Activated CD4-positive, alpha-beta T cell treated with anti-CD3 and anti-CD28 coated beads, Interleukin-2, amount 50 U/mL, for 16 hours (primary cell): ENCODE measurements around the gene NCKAP5.
A peak's percentile ranks its signal among the peaks of the same experiment; 100 is the strongest.

ENCODE experiments used
- DNase-seq: peaks from one replicate; pipeline ENCODE4 v3.0.0-alpha.2; 2020

The NCKAP5 gene

GRCh38 chr2:133374781-133375180 is 193.5 kb downstream of the NCKAP5 start:
- no peak for DNase-seq

GRCh38 chr2:133371286-133371685 is 197.0 kb downstream of the NCKAP5 start:
- DNase-seq: no peak

DNA sequence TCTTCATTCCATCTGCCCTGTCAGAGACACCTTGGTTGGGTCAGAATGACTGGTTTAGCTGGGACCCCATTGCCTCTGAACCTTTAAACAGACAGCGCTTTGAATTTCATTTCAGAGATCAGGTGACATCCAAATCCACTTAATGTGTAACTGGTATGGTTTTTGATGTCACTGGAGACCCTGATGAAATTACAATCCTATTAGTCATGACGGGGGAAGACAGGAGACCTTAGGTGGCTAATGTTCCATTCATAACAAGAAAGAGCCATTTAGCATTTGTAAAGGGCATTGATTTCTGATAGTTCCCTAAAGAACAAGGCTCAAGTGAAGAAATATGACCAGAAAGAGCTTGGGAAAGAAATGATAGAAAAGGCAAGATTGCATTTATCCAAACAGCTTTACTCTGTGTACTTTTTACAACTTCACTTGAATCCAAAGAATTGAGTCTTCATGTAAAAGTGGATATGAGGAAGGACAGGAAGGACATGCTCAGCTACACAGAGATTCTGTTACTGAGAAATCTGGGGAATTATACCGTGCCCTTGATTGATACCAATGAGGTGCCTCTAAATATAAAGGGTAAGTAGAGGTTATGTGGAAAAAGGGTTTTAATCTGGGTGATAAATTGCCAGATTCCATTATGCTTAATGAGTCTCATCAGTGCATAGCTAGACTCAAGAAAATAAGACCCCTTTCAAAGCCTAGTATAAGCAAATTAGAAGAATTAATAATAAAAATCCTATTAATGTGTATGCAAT is 198.2 kb downstream of the NCKAP5 start:
- no peak for DNase-seq

DNA sequence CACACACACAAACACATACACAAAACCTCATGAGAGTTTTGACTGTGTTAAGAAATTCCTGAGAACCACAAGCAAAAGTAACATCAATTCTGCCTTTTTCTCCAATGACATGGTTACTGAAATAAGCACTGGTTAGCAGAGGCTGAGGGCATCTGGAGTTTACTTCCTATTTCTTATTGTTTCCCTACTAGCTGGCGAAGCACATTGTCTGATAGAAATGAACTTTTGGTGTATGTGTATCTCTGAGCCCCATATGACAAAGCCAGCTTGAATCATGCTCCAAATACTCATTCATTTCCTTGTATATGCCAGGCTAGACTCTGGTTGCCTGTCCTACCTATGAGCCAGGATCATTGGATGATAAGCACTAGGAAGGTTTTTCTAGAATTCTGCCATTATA is 203.1 kb downstream of the NCKAP5 start:
- DNase-seq: no peak

DNA sequence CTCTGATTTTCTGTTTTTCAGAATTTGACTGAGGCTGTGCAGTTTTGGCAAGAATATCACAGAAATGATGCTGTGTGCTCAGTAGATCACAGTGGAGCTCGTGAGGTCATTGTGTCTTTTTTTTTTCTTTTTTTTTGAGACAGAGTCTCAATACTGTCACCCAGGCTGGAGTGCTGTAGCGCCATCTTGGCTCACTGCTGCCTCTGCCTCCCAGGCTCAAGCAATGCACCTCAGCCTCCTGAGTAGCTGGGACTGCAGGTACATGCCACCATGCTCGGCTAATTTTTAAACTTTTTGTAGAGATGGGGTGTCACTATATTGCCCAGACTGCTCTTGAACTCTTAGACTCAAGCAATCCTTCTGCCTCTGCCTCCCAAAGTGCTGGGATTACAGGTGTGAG is 203.6 kb downstream of the NCKAP5 start:
- DNase-seq: no peak

GRCh38 chr2:133363884-133364283 is 204.4 kb downstream of the NCKAP5 start:
- no peak for DNase-seq

GRCh38 chr2:133362061-133362476 is 206.2 kb downstream of the NCKAP5 start:
- no peak for DNase-seq

GRCh38 chr2:133360882-133361281 is 207.4 kb downstream of the NCKAP5 start:
- no peak for DNase-seq

DNA sequence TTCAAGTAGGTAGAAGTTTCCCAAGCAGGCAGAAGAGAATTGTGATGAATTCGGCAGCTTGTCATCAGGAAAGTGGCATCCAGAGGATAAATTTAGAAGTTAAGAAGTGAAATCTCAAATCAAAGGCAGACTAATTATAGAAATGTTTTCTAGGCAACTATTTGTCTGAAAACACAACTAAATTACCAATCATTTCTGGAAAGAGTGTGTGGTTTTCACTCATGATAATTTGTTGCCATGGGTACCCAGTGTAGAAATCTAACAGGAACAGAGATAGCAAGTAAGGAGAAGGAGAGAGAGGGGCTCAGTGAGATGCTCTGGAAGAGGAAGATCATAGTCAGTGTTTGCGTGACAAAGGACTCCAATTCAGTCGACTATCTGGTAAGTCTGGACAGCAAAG is 208.1 kb downstream of the NCKAP5 start:
- peak; percentile 0 for DNase-seq

- no peak for DNase-seq
Observed at GRCh38 chr2:133352719-133353118, 215.5 kb downstream of the NCKAP5 start.

DNA sequence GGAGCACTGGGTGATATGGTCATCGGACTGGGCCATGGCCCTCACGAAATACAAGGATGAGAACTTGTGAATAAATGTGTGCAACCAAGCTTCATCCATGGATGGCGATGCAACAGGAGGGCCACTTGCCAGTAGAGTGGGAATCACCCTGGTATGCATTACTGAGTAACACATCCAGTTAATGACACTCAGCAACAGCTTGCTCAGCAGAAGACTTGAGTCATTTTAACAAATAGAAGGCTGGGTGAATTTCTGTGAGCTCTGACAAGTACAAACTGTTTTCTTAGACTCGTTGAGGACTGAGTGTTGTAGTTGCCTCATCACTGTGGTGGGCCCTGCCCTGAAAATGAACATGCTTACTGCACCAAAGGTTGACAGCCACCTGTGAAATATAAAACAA is 221.6 kb downstream of the NCKAP5 start:
- no peak for DNase-seq

DNA sequence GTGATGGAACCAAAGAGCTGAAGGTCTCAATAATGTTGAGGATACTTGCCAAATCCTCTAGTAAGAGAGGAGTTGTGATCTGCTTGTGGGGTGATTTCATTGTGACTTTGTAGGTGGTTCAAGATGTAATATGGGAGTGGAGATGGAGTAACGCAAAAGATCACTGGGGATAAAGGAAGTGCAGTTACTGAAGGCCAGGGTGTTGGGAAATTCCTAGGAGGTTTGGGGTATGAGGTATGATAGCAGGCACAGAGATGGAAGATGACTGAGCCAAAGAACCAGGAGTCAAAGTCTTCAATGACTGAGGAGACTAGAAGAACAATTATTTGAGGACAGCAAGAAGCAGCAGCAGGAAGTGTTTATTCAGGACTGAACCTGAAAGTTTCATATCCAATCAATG is 222.6 kb downstream of the NCKAP5 start:
- no peak for DNase-seq

GRCh38 chr2:133344849-133345248 is 223.4 kb downstream of the NCKAP5 start:
- no peak for DNase-seq

DNA sequence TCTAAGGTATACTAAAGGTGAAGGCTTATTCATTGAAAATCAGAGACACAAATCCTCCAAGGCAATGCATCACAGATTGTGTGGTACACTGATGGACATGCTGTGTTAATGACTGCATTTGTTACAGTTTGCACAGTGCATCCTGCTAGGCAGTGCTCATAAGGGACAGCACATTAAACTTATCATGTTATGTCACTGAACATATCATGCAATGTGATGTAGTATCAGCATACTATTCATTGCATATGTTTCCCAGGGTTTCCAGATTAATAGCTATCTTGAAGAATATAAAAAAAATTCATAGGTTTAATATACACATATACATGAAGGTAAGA is 225.3 kb downstream of the NCKAP5 start:
- DNase-seq: no peak

DNA sequence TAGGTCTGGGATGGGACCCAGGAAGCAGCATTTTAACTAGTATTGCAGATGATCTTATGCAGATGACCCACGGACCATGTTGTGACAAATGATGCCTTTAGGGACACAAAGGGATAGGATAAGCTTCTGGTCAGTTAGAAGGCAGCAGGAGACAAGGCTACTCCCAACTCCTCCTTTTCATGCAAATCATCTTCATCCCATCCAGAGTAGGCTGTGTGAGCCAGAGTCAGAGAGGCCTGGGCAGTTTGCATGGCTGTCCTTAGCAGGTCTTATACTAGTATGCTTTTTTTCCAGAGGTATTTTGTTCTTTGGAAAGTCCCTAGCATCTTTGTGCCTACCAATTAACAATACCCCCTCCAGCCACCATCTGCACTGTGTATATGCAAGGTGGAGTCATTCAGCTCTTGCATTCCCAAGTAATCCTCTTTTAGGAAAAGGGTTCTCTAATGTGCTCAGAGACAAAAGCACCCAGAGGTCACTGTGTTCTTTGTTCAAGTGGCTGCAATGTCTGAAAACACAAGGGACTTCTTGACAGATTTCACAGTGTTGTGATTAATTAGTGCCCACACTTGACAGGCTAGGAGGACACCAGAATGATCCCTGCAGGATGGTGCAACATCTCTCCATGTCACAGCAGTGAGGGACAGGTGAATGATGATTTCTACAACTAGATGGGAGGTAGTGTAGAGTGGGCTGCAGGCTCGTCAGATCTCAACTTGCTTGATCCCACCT is 225.8 kb downstream of the NCKAP5 start:
- no peak for DNase-seq

GRCh38 chr2:133341575-133341974 is 226.7 kb downstream of the NCKAP5 start:
- DNase-seq: no peak

DNA sequence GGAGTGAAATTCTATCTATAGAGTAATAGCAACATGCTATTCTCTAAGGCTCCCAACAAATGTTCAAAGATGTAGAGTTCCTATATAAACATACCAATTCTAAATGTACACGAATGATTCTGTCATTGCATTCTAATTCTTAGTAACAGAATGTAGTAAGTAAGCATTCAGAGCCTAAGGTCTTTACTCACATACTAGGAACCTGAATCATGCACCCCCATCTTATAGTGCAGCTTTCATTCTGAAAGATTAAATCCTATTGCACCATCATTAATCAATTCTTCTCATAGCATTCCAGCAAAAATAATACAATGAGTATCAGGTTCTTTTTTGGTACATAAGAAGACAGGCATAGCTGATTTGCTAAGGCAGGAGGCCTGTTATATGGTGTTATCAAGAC is 230.0 kb downstream of the NCKAP5 start:
- DNase-seq: no peak

DNA sequence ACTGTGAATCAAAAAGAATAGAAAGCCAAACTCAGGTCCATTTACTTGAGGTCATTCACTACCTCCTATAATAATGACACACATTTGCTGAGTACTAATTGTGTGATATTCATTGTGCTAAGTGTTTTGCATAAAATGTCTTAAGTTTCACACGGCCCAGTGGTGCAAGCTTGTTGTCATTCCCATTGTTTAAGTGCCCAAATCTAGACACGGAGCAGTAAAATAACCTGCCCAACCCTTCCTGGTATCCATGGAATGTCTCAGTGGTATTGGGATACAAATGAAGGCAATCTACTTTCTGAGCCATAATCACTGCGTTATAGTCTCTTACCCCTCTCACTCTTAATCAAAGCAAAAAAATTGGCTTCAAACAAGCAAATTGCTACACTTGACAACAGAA is 233.3 kb downstream of the NCKAP5 start:
- no peak for DNase-seq

- no peak for DNase-seq
Observed at GRCh38 chr2:133333181-133333580, 235.1 kb downstream of the NCKAP5 start.

DNA sequence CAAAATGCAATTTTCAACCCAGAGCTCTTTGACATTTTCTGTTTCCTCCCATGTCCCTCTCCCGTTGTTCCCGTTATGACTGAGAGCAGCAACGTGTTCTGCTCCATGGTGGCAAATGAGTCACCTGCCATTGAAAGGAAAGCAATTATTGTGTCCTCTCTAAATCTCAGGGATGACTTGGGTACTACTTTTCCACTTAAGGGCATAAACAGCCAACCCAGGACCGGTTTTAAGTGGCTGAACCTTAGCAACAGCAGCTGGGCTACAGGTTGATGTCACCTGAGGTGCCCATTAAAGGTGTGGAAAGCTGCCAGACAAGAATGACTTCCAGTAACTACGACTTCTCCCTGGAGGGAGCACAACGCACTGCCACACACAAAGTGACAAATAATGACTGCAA is 236.8 kb downstream of the NCKAP5 start:
- no peak for DNase-seq

DNA sequence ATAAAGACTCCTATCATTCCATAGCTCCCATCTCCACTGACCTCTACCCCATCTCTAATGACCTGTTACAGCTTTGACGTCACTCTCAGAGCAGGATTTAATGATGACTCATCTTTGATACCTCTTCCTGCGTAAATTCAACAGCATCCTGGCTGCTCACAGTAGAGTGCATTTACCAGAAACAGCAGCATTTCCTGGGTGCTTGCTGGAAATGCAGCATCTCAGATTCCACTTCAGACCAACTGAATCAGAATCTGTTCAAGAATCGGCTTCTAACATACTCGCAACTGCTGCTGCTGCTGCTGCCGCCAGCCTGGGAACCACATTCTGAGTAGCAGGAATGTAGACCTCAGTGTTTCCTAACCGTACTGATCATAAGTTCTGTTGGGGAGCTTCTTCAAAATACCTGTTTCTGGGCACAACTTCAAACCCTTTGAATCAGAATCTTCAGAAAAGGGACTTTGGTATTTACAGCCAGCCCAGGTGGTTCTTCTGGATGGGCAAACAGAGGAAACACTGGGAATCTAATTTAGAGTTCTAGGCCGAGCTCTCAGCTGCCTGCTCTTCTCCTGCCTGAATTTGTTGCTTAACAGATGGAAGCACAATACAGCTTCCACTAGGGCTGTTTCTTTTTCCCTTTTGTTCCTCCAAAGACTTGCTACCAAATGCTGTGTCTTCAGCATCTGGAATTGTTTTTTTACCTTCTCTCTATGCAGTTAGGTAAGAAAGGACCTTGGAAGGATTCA is 241.4 kb downstream of the NCKAP5 start:
- DNase-seq: no peak

- DNase-seq: no peak
Observed at GRCh38 chr2:133324150-133324561, 244.1 kb downstream of the NCKAP5 start.

DNA sequence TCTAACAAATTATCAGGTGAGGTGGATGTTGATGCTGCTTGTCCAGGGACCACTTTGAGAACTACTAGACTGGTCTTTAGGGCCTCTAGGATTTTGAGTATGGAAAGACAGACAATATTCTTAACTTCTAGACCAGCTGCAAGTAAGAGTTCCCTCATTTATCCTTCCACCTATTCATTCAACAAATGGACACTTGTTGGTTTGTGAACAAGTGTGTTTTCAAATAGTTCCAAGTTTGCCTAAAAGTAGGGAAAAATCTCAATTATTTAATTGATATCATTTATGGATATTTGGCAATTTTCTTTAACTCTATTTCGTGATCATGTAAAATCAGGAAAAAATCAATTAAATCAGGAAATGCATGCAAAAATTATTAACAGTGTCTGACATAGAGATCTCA is 245.4 kb downstream of the NCKAP5 start:
- DNase-seq: no peak

DNA sequence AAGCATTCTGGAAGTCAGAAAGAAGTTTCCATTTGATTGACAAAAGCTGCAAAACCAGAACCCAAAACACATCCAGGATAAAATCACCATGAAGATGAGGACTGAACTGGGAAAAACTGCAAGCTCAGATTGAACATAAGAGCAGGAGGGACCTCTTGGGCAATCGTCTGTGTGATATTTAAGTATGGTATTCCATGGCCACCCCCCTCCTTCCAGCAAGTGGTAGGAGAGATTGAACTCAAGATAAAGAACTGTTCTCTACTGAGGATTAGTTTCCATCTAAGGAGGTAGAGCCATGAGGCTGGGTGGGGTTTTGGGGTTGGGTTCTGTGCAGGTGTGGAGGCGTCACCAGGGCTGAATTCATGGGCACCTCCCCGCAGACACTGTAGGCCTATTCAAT is 251.1 kb downstream of the NCKAP5 start:
- DNase-seq: no peak
